ENCODE data around the gene IKBKG.
"Not testable (repeated sequence)": the region's sequence is repeated elsewhere in the genome, so short reads cannot be mapped to it uniquely, and the experiment has no call there.

IKBKG gene

GRCh38 chrX:154526901-154527675, 20.3 kb upstream of the IKBKG start:
- no peak for DNase-seq (ENCODE audit: low read depth)

GRCh38 chrX:154529206-154529612, 18.2 kb upstream of the IKBKG start:
- DNase-seq (ENCODE audit: low read depth): no peak

- DNase-seq (ENCODE audit: low read depth): no peak
These were observed 17.1 kb upstream of the IKBKG start for GRCh38 chrX:154530286-154530685.

DNA sequence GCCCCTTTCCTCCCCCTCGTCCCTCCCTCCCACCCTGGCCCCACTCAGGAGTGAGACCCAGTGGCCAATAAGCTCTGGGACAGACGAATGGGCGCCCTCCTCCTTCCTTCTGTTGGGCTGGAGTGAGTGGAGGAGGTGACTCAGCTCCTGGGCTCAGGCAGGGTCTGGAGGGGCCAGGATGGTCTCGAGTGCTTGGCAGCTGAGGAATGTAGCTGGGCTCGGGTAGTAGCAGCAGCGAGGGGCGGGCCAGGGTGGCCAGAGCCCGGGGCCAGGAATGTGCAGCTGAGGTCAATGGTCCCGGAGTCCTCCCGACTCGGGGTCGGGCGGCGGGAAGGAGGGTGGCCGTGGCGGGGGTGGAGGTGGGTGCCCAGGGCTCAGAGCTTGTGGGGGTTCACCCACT, 15.8 kb upstream of the IKBKG start:
- no peak for DNase-seq (ENCODE audit: low read depth)

DNA sequence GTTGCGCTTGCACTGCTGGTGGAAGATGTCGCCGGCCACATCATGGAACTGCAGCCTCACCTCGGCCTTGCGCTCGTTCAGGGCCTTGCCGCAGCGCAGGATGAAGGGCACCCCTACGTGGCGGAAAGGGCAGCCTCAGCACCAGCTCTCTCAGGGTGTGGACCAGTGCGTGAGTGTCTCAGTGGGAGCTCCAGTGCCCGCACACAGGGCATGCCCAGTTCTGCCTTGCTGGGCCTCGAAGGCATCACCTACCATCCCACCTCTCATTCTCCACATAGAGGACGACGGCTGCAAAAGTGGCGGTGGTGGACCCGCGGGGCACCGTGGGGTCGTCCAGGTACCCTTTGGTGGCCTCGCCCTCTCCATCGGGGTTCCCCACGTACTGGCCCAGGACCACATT, 14.7 kb upstream of the IKBKG start:
- DNase-seq (ENCODE audit: low read depth): no peak

DNA sequence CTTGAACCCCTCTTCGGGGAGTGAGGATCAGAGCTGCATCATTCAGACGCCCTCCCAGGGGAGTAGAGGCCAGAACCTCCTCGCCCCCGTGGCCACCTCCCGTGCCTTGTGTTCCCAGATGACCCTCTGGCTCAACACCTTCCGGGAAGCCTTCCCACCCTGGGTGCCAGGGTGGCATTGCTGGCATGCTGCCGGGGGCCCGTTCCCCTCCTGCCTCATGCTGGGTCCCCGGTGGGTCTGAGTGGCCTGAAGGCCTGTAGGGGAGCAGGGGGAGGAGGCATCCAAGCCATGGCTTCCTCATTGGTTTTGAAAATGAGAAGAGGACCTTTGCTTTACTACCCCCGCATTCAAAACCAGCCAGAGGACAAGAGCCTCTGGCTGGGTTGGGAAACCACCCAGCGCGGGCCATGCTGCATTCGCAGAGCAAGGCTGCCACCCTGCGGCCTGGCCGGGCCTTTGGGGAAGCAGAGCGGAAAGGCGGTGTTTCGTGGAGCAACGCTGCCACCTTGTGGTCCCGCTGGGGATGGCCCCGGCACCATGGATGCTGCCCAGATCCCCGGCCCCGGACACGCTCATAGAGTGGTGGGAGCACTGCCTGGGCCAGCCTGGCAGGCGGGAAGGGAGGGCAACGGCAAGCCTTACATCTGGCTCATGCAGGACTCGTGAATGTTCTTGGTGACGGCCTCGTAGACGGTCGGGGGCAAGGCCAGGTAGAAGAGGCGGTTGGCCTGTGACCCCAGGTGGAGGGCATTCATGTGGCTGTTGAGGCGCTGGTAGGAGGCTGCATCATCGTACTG, 12.7 kb upstream of the IKBKG start:
- no peak for DNase-seq (ENCODE audit: low read depth)

DNA sequence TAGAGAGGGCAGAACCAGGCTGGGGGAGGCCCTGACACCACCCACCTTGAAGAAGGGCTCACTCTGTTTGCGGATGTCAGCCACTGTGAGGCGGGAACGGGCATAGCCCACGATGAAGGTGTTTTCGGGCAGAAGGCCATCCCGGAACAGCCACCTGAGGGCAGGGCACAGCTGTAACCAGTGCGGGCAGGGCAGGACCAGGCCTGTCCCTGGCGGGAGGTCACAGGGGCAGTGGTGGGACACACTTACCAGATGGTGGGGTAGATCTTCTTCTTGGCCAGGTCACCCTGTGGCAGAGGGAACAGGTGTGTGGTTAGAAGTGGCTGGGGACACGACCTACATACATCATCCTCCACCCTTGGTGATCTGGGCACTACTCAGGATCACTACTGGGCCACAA, 11.5 kb upstream of the IKBKG start:
- DNase-seq (ENCODE audit: low read depth): no peak

DNA sequence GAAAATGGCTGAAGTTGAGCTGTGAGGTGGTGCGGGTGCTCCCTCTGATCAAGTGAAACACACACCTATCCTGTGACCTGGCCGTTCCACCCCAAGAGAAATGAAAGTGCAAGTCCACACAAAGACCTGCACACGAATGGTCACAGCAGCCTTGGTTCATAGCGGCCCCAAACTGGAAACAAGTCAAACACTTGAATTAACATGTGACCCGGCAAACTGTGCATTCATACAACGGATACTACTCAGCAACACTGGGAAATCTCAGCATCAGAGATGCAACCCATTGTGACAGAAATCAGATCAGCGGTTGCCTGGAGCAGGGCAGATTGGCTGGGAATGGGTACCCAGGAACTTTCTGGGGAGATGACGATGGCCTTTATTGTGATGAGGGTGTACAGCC, 8.3 kb upstream of the IKBKG start:
- DNase-seq (ENCODE audit: low read depth): no peak

GRCh38 chrX:154540365-154540764, 7.1 kb upstream of the IKBKG start:
- DNase-seq (ENCODE audit: low read depth): not testable (repeated sequence)

DNA sequence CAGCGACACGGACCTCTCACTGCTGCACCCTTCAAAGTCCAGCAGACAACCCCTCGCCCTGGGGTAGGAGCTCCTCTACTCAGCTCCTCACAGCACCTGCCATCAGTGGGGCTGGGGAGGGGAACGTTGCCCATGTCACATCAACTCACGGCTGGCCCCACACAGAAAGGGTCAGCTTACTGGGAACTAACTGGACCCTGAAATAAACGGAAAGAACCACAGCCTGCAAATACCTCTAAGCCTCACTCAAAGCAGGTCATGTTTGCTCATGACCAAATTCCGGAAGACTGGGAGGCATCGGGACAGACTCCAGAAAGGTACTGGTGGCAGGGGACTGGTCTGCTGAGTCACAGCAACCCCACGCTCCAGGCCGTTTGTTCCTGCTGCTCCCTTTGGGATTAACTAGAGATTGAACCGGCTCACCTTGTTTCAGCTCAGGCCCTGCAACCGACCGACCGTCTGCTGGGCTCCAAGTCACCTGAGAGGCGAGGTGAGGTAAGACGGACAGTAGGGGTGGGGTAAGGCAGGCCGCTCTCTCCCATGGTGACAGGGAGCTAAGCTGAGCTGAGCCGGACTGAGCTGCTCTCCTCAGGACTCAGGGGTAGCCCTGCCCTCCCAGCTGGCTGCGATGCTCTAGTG, 6.4 kb upstream of the IKBKG start:
- no peak for DNase-seq (ENCODE audit: low read depth)

DNA sequence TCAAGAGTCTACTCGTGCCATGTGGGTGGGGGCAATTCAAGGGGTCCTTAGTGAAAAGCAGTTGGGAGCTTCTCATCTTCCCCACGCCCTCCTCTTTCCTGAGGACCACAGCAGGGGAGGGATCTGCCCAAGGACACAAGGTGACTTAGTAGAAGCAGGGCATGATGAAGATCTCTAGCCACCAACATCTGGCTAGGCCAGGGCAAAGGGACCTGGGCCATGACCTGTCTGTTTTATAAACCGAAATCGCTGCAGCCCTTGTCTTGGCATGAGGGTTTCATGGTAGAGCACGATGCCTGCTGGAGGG, 5.9 kb upstream of the IKBKG start:
- DNase-seq (ENCODE audit: low read depth): no peak

DNA sequence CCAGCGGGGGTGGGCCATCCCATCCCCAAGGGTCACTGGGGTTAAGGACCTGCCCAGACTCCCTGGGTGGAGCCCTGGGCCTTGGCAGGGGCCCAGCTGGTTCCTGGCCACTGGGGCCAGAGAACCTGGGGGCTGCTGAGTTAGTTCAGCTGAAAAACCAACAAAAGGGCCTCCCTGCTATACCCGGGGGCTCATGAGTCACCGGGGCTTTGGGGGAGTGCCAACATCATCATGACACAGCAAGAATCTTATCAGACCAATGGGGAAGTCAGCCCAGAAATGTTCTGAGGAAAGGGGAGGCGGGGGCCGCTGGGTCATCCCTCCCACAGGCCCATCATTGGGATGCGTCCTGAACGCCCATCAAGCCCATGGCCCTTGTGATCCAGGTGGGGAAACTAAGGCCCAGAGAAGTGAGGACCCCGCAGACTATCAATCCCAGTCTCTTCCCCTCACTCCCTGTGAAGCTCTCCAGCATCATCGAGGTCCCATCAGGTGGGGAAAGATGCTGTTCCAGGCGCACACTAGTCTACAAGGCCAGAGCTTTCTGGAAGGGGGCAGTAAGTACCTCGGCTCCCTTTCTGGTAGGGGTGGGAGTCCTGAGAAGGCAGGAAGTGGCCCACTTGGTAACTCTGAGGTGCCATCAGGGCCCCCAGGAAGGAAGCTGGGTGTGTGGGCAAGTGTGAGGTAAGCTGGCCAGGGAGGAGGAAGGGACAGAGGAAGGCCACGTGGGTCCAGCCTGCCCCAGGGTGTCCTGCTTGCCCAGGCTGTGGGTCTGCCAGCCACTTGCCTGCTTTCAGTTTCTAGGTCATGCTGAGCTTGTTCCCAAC, 5.3 kb upstream of the IKBKG start:
- DNase-seq (ENCODE audit: low read depth): no peak

DNA sequence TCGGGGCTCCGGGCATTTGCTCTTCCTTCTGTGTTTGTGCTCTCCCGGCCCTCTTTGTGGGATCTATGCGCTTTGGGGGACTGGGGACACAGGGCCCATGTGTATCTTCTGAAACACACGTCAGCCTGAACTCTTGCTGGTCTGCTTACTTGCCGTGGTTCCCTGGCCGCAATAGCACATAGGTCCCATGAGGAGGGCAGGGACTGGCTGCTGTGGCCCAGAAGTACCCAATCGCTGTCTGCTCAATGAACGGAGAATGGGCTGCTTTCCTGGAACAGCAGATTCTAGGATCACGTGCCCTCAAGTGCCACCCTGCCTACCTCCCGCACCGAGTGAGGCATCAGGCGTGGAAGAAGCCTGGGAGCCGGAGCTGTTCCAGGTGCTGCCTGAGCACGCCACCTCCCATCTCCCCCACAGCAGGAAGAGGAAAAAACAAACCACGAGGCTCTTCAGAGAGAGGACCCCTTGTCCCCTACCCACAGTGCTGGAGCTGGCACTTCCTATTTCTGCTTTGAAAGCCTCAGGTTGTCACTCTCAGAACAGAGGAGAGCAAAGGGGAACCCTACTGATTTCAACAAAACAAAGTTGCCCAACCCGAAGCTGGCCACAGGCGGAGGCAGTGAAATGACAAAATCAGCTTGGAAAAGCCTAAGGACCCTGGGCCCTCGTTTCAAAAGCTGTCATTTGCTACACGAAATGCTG, 4.5 kb upstream of the IKBKG start:
- DNase-seq (ENCODE audit: low read depth): no peak

GRCh38 chrX:154545673-154546274, 1.6 kb upstream of the IKBKG start:
- DNase-seq (ENCODE audit: low read depth): no peak

GRCh38 chrX:154546354-154547244, 821 bp upstream of the IKBKG start, which contains the start of gene G6PD:
Gene G6PD, minus strand, starts transcription at chrX:154546846. Its CDS starts 691 bp downstream, at chrX:154546155.
- no peak for DNase-seq (ENCODE audit: low read depth)

DNA sequence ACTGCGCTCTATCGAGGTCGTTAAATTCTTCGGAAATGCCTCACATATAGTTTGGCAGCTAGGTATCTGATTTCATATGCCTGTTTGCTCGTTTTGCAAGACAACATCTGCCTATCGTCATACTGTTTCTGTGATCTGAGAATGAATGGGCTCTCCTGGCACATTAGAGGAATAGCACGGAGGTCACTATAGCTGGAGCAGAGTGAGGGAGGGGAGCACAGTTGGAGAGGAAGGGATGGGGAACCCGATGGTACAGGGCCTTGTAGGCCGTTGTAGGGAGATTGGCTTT, 552 bp downstream of the IKBKG start:
- no peak for DNase-seq (ENCODE audit: low read depth)

DNA sequence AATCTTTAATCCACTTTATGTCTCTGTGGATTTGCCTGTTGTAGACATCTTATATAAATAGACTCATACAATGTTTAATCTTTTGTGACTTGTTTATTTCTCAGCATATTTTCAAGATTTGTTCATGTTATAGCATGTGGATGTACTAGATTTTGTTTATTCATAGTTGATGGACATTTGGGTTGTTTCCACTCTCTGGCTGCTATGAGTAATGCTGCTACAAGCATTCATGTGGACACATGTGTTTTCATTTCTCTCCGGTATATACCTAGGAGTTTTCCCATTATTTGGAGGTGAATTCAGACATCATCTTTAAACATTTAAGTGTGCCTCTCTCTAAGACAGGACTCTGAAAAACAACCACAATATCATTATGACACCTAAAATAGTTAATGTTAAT, 2.3 kb downstream of the IKBKG start:
- no peak for DNase-seq (ENCODE audit: low read depth)

GRCh38 chrX:154552112-154552806, 4.8 kb downstream of the IKBKG start:
- DNase-seq (ENCODE audit: low read depth): not testable (repeated sequence)

GRCh38 chrX:154558060-154558690, 10.8 kb downstream of the IKBKG start:
- DNase-seq (ENCODE audit: low read depth): not testable (repeated sequence)
